Activated naive CD8-positive, alpha-beta T cell (primary cell): ENCODE results near the gene ADAM22.

Experiments used
- H3K27ac Mint-ChIP-seq: one replicate; pipeline ENCODE4 v1.8.0; 2021; ENCODE audit warnings: mixed read lengths
- H3K27me3 Mint-ChIP-seq: one replicate; pipeline ENCODE4 v1.8.0; 2021; ENCODE audit warnings: mixed read lengths
- H3K36me3 Mint-ChIP-seq: one replicate; pipeline ENCODE4 v1.8.0; 2021; ENCODE audit warnings: mixed read lengths
- H3K4me1 Mint-ChIP-seq: one replicate; pipeline ENCODE4 v1.8.0; 2021; ENCODE audit warnings: low read depth, mixed read lengths
- H3K4me3 Mint-ChIP-seq: one replicate; pipeline ENCODE4 v1.8.0; 2021; ENCODE audit warnings: mild to moderate bottlenecking, mixed read lengths
- H3K9me3 Mint-ChIP-seq: one replicate; pipeline ENCODE4 v1.8.0; 2021; ENCODE audit warnings: low read depth, mixed read lengths

ADAM22 gene

DNA sequence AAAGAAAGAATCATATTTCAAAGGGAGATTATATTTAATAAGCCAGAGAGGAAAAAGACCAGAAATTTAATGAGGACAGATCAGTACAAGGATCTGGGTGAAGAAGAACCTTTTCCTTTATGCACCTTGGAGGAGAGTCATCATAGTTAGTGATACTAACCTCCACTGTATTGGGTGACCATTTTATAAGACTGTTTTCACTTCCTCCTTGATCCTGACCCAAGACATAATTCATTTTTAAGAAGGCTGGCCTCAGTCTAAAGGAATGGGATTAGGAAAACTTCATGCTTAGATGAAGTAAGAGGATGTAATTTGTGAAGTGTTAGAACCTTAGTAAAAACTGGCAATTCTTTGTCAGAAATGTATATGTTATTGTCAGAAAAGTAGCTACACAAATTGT is 68.6 kb downstream of the ADAM22 start:
- no peaks in the 10 kb centered on the region for H3K4me1 Mint-ChIP-seq
- H3K9me3 Mint-ChIP-seq, result no peaks in the 10 kb centered on the region
- H3K27me3 Mint-ChIP-seq, result no peaks in the 10 kb centered on the region
- H3K27ac Mint-ChIP-seq, result no peak overlapping the region
- H3K4me3 Mint-ChIP-seq, result no peak overlapping the region
- peaks cover 7% of the 10 kb centered on the region for H3K36me3 Mint-ChIP-seq

- H3K36me3 Mint-ChIP-seq, result peaks cover 5% of the 10 kb centered on the region
- H3K4me3 Mint-ChIP-seq, result no peak overlapping the region
- H3K27ac Mint-ChIP-seq, result no peak overlapping the region
- H3K4me1 Mint-ChIP-seq, result no peaks in the 10 kb centered on the region
- no peaks in the 10 kb centered on the region for H3K27me3 Mint-ChIP-seq
- no peaks in the 10 kb centered on the region for H3K9me3 Mint-ChIP-seq
These were observed 69.5 kb downstream of the ADAM22 start for GRCh38 chr7:88003581-88003980.

DNA sequence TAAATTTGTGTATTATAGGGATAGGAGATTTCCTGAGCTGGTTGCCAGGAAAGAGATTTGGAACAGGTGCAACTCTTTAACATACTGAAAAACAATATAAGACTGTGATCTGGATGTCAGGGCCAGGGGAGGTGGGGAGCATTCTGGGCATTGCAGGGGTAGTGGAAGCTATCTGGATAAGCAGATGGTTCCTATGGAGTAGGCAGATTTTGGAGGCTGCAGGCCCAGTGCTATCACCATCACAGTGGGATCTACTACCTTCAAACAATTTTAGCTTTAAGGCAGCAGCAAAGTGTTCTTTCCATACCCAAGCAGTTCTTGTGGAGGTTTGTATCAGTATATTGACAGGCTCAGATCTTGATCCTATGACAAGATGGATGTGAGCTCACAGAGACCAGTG is 71.1 kb downstream of the ADAM22 start:
- H3K27ac Mint-ChIP-seq, result no peak overlapping the region
- no peaks in the 10 kb centered on the region for H3K27me3 Mint-ChIP-seq
- H3K36me3 Mint-ChIP-seq, result peaks cover 2% of the 10 kb centered on the region
- H3K4me1 Mint-ChIP-seq, result no peaks in the 10 kb centered on the region
- H3K4me3 Mint-ChIP-seq, result no peak overlapping the region
- H3K9me3 Mint-ChIP-seq, result no peaks in the 10 kb centered on the region

GRCh38 chr7:88009651-88010050 is 75.6 kb downstream of the ADAM22 start:
- H3K36me3 Mint-ChIP-seq, result peaks cover 2% of the 10 kb centered on the region
- no peak overlapping the region for H3K4me3 Mint-ChIP-seq
- H3K27ac Mint-ChIP-seq, result no peak overlapping the region
- H3K4me1 Mint-ChIP-seq, result no peaks in the 10 kb centered on the region
- H3K27me3 Mint-ChIP-seq, result no peaks in the 10 kb centered on the region
- no peaks in the 10 kb centered on the region for H3K9me3 Mint-ChIP-seq

DNA sequence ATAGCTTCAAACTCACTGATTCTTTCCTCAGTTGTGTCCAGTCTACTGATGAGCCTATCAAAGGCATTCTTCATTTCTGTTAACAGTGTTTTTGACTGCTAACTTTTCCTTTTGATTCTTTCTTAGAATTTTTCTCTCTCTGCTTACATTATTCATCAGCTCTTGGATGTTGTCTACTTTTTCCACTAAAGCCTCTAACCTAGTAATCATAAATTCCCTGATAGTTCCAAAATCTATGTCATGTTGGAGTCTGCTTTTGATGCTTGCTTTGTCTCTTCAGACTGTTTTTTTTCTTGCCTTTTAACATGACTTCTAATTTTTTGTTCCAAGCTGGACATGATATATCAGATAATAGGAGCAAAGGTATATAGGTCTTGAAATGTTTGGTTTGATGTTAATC is 78.0 kb downstream of the ADAM22 start:
- no peak overlapping the region for H3K4me3 Mint-ChIP-seq
- H3K27ac Mint-ChIP-seq, result no peak overlapping the region
- H3K4me1 Mint-ChIP-seq, result no peaks in the 10 kb centered on the region
- H3K36me3 Mint-ChIP-seq, result no peaks in the 10 kb centered on the region
- H3K27me3 Mint-ChIP-seq, result no peaks in the 10 kb centered on the region
- H3K9me3 Mint-ChIP-seq, result no peaks in the 10 kb centered on the region

- Mint-ChIP-seq H3K27ac (no peak overlapping the region), H3K27me3 (no peaks in the 10 kb centered on the region), H3K9me3 (no peaks in the 10 kb centered on the region), H3K4me3 (no peak overlapping the region), H3K36me3 (no peaks in the 10 kb centered on the region), H3K4me1 (no peaks in the 10 kb centered on the region)
These were observed 79.9 kb downstream of the ADAM22 start for GRCh38 chr7:88013981-88014380.

DNA sequence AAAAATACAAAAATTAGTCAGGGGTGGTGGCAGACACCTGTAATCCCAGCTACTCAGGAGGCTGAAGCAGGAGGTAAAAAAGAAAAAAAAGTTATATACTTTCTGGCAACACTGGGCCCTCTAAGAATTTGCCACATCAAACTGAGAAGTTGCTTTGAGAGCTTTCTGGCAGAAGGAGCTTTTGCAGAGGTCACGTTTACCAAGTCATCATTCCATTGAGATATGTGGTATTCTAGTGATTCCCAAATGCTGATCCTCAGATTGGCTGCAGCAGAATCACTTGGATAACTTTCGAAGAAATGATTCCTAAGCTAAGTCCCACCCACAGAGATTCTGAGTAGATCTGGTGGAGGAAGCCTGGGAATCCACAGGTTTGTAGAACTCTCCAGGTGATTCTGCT is 80.5 kb downstream of the ADAM22 start:
- Mint-ChIP-seq H3K4me3 (no peak overlapping the region), H3K27ac (no peak overlapping the region), H3K27me3 (no peaks in the 10 kb centered on the region), H3K9me3 (no peaks in the 10 kb centered on the region), H3K4me1 (no peaks in the 10 kb centered on the region), H3K36me3 (no peaks in the 10 kb centered on the region)

DNA sequence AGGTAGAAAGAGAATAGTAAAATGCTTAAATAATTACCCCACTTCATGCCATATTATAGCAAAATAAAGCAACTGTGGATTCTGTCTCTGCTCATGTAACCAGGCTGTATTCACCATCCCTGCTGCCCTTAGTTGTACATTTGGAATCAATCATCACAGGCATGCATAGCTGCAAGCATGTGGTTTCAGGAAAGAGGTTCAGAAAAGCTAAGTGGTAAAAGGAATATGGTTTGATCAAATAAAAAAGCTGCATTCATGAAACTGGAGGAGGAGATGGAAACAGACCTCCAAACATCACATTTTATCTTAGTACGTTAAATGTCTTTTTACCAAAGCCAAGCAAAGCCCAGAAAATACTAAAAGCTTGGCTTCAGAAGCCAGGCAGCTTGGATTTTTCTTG is 81.3 kb downstream of the ADAM22 start:
- Mint-ChIP-seq H3K4me1 (no peaks in the 10 kb centered on the region), H3K36me3 (no peaks in the 10 kb centered on the region), H3K9me3 (no peaks in the 10 kb centered on the region), H3K27me3 (no peaks in the 10 kb centered on the region), H3K27ac (no peak overlapping the region), H3K4me3 (no peak overlapping the region)

DNA sequence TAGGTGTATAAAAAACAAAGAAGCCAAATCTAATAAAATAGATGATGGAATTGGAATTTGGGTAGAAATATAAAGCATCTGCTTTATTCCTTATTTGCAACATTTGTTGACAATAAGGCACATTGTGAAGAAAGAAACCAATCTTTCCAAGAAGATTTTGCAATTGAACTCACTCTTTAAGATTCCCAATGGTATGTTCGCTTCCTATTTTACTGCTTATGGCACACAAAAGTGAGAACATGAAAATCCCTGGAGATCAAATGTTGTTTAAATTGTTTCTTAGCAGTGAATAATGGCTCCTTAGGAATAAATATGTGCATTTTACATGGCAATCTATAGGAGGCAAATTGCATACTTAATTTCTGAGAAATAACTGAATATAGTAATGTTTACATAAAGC is 84.5 kb downstream of the ADAM22 start:
- Mint-ChIP-seq H3K9me3 (no peaks in the 10 kb centered on the region), H3K27ac (no peak overlapping the region)

DNA sequence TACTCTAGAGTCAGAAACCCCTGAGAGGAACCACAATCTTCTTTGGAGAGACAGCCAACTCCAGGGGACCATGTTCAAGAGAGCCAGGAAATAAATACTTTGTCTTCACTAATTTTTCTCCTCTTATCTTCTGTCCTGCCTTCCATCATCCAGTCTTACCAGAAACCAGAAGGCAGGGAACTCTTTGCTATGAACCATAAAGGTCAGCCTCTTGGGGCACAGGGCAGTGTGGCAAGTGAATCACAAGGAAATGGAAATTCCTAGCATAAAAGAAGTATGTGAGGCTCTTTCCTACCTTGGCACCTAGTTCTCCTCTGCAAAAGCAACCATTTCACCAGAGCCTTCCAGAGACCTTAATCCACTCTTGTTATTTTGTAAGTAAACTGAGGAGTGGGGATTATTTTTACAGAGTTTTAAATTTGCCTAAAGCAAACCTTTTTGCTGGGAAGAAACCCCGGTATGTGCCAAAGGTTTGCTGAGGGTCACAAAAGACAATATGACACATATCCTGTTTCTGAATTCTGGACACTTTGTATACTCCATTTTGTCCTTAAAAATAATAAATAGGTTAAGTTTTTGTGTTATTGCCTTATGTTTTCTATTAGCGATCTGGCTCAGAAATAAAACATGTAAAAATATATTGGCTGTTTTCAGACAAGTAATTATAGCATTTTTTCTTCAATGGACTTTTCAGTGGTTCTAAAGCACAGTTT is 87.1 kb downstream of the ADAM22 start:
- no peak overlapping the region for H3K4me3 Mint-ChIP-seq
- peaks cover 12% of the 10 kb centered on the region for H3K36me3 Mint-ChIP-seq
- H3K27ac Mint-ChIP-seq, result no peak overlapping the region
- no peaks in the 10 kb centered on the region for H3K4me1 Mint-ChIP-seq
- no peaks in the 10 kb centered on the region for H3K27me3 Mint-ChIP-seq
- H3K9me3 Mint-ChIP-seq, result peaks cover 6% of the 10 kb centered on the region

More for the DNA sequence above, 84.5 kb downstream of the ADAM22 start:
- H3K4me1 Mint-ChIP-seq, result no peaks in the 10 kb centered on the region
- no peaks in the 10 kb centered on the region for H3K27me3 Mint-ChIP-seq
- H3K36me3 Mint-ChIP-seq, result no peaks in the 10 kb centered on the region
- H3K4me3 Mint-ChIP-seq, result no peak overlapping the region

GRCh38 chr7:88027724-88028123 is 93.7 kb downstream of the ADAM22 start:
- H3K36me3 Mint-ChIP-seq, result peaks cover 38% of the 10 kb centered on the region
- H3K27me3 Mint-ChIP-seq, result no peaks in the 10 kb centered on the region
- no peak overlapping the region for H3K27ac Mint-ChIP-seq
- peaks cover 25% of the 10 kb centered on the region for H3K9me3 Mint-ChIP-seq
- no peak overlapping the region for H3K4me3 Mint-ChIP-seq
- H3K4me1 Mint-ChIP-seq, result no peaks in the 10 kb centered on the region

- no peak overlapping the region for H3K27ac Mint-ChIP-seq
- H3K36me3 Mint-ChIP-seq, result peaks cover 26% of the 10 kb centered on the region
- H3K4me3 Mint-ChIP-seq, result no peak overlapping the region
- H3K27me3 Mint-ChIP-seq, result no peaks in the 10 kb centered on the region
- H3K4me1 Mint-ChIP-seq, result no peaks in the 10 kb centered on the region
- peaks cover 12% of the 10 kb centered on the region for H3K9me3 Mint-ChIP-seq
These were observed 100.1 kb downstream of the ADAM22 start for GRCh38 chr7:88034083-88034695.

GRCh38 chr7:88037050-88037449 is 103.0 kb downstream of the ADAM22 start:
- H3K36me3 Mint-ChIP-seq, result peaks cover 8% of the 10 kb centered on the region
- H3K27me3 Mint-ChIP-seq, result no peaks in the 10 kb centered on the region
- H3K4me1 Mint-ChIP-seq, result peaks cover 2% of the 10 kb centered on the region
- H3K4me3 Mint-ChIP-seq, result no peak overlapping the region
- H3K27ac Mint-ChIP-seq, result no peak overlapping the region
- no peaks in the 10 kb centered on the region for H3K9me3 Mint-ChIP-seq

DNA sequence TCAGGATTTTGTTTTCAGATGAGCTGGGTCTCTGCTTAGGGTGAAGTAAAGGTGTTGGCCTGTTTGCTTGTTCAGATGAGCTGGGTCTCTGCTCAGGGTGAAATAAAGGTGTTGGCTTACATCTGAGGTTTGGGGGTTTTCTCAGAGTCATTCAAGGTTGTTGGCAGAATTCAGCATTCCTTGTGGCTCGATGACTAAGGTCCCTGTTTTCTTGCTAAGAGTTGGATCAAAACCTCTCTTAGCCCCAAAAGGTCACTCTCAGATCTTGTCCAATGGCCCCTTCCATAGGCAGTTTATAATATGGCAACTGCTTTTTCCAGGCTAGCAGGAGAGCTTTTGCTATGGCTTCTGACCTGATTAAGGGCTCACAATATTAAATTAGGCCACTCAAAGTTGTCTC is 106.6 kb downstream of the ADAM22 start:
- Mint-ChIP-seq H3K4me1 (peaks cover 10% of the 10 kb centered on the region), H3K9me3 (no peaks in the 10 kb centered on the region)

GRCh38 chr7:88041583-88041982 is 107.5 kb downstream of the ADAM22 start:
- Mint-ChIP-seq H3K9me3 (no peaks in the 10 kb centered on the region), H3K27ac (no peak overlapping the region), H3K27me3 (no peaks in the 10 kb centered on the region), H3K4me3 (no peak overlapping the region), H3K36me3 (no peaks in the 10 kb centered on the region), H3K4me1 (peaks cover 15% of the 10 kb centered on the region)

More for the DNA sequence above, 106.6 kb downstream of the ADAM22 start:
- no peaks in the 10 kb centered on the region for H3K36me3 Mint-ChIP-seq
- H3K4me3 Mint-ChIP-seq, result no peak overlapping the region
- H3K27me3 Mint-ChIP-seq, result no peaks in the 10 kb centered on the region
- no peak overlapping the region for H3K27ac Mint-ChIP-seq

- no peak overlapping the region for H3K4me3 Mint-ChIP-seq
- no peaks in the 10 kb centered on the region for H3K9me3 Mint-ChIP-seq
- no peak overlapping the region for H3K27ac Mint-ChIP-seq
- peaks cover 15% of the 10 kb centered on the region for H3K4me1 Mint-ChIP-seq
- H3K27me3 Mint-ChIP-seq, result no peaks in the 10 kb centered on the region
- no peaks in the 10 kb centered on the region for H3K36me3 Mint-ChIP-seq
These were observed 108.1 kb downstream of the ADAM22 start for GRCh38 chr7:88042157-88042556.
